Adrenal gland (tissue), 5 donors: ENCODE data around the gene PPP2R5E.

Experiments used
- CTCF ChIP-seq, 6 experiments: fragments of 450-650 bp in 4 of 6; fragments of 200-600 bp in 2 of 6; sonication (generic) in 1 of 6; IDR thresholded peaks; 1 replicate in 5 of 6; 2 replicates in 1 of 6; pipeline versions ENCODE4 v1.5.1 to v1.8.0; 2016 to 2021; ENCODE audit warnings: antibody characterized with exemption in 6 of 6, mild to moderate bottlenecking in 2 of 6, moderate library complexity in 1 of 6
- POLR2A ChIP-seq, 2 donors: fragments of 450-650 bp; IDR thresholded peaks; one replicate each; pipeline ENCODE4 v1.6.1; 2017; ENCODE audit warnings: antibody characterized with exemption in 2 of 2, mild to moderate bottlenecking in 2 of 2, moderate library complexity in 1 of 2
- donor health status: DM: no; HTN: no; CAD: no.

GRCh38 chr14:63398952-63399351 lies 144.2 kb downstream of the PPP2R5E start:
- TF ChIP-seq POLR2A (IDR thresholded peaks at IDR 0.05) (no peak), CTCF (IDR thresholded peaks at IDR 0.05) (no peak)
